ENCODE data around the gene DNLZ. TPM values are rescaled to one million over a fixed set of nuclear protein-coding genes. Genes with fewer than 3 reads are reported as not detected.

Gene DNLZ
- polyA plus RNA-seq, 10 donors = 5.0 to 16.2 (median 10.2) TPM

GRCh38 chr9:136378170-136379002 lies 14.8 kb upstream of the DNLZ start:
- no peak for DNase-seq

GRCh38 chr9:136377341-136378169 lies 14.0 kb upstream of the DNLZ start:
- DNase-seq = no peak

GRCh38 chr9:136376457-136376856 lies 12.9 kb upstream of the DNLZ start:
- DNase-seq = no peak

GRCh38 chr9:136375096-136375495 lies 11.6 kb upstream of the DNLZ start:
- no peak for DNase-seq

- DNase-seq = no peak
Measured at GRCh38 chr9:136374183-136374575, 10.6 kb upstream of the DNLZ start.

GRCh38 chr9:136373300-136374182 lies 10.0 kb upstream of the DNLZ start, which contains the start of gene CARD9:
Gene CARD9, minus strand, starts transcription at chr9:136373669. Its CDS starts 1,591 bp downstream, at chr9:136372078.
- DNase-seq = peak in 1 of 3 donors; percentile 37

- peak in 1 of 3 donors; percentile 78 for DNase-seq
Measured at GRCh38 chr9:136372561-136373299, 9.2 kb upstream of the DNLZ start.

- DNase-seq = no peak
Measured at GRCh38 chr9:136372006-136372405, 8.5 kb upstream of the DNLZ start.

- DNase-seq = no peak
Measured at GRCh38 chr9:136371533-136371880, 8.0 kb upstream of the DNLZ start.

- no peak for DNase-seq
Measured at GRCh38 chr9:136370687-136371532, 7.4 kb upstream of the DNLZ start.

- no peak for DNase-seq
Measured at GRCh38 chr9:136370037-136370436, 6.5 kb upstream of the DNLZ start.

GRCh38 chr9:136368190-136368589 lies 4.6 kb upstream of the DNLZ start:
- no peak for DNase-seq

- DNase-seq = no peak
Measured at GRCh38 chr9:136367296-136368145, 4.0 kb upstream of the DNLZ start.

GRCh38 chr9:136366826-136367225 lies 3.3 kb upstream of the DNLZ start:
- no peak for DNase-seq

GRCh38 chr9:136365775-136366222 lies 2.3 kb upstream of the DNLZ start:
- DNase-seq = no peak

- no peak for DNase-seq
Measured at GRCh38 chr9:136364942-136365774, 1.6 kb upstream of the DNLZ start.

- DNase-seq = no peak
Measured at GRCh38 chr9:136363949-136364748, 605 bp upstream of the DNLZ start.
